G401 (cell line): ENCODE data around the gene PLA2G6. TPM values are rescaled to one million over a fixed set of nuclear protein-coding genes. Genes with fewer than 3 reads are reported as not detected.

Experiments used
- DNase-seq: peaks from one replicate; pipeline ENCODE4 v3.0.0-alpha.2; 2015; ENCODE audit warnings: low spot score
- in situ Hi-C: cut with HindIII; loops from 2 replicates; pipeline ENCODE4 v1.10.0; 2016; ENCODE audit warnings: low sequenced_read_pairs, mixed read lengths
- total RNA-seq: library from RNA; depleted of rRNA; stranded (reverse); fragments of >200 nt; shearing (Covaris generic); gene quantifications from 2 replicates; pipeline ENCODE4 v1.2.3, GENCODE V29; 2014; rRNA removed

PLA2G6 gene
- total RNA-seq, 1 experiment from 2014 or later = 11.4 TPM

GRCh38 chr22:38070250-38070921 is 111.2 kb downstream of the PLA2G6 start:
- peak; percentile 65 for DNase-seq
- in situ Hi-C loops = no loop called here

GRCh38 chr22:38069372-38070249 is 112.0 kb downstream of the PLA2G6 start:
- in situ Hi-C loops = no loop called here
- peak; percentile 94 for DNase-seq

- in situ Hi-C loops = no loop called here
- DNase-seq = no peak
These were observed 112.8 kb downstream of the PLA2G6 start for GRCh38 chr22:38068641-38069371.

DNA sequence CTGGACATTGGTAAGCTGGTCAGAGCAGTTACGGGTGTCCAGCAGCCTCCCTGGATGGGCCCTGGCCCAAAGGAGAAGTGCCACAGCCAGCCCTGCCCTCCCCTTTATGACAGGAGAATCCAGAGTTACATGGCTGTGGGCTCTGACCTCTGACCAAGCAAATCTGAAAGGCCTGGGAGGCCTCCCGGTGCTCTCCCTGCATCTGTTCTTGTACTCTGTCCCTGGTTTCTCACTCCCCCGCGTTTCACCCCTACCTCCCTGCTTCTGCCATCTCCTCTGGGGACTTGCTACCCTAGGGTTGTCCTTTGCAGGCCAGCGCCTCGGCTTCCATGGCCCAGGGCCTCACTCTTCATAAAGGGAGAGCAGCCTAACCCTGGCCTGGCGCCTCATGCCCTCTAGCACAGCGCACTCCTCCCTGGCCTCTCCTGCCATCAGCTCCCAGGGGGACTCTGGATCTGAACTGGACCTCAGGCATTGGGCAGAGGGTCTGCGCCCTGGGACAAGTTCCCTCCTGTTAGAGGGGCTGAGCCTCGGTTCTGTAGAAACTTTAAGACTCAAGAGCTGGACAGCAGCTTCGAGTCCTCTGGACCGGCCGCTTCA is 113.8 kb downstream of the PLA2G6 start:
- DNase-seq = no peak
- in situ Hi-C loops = no loop called here

GRCh38 chr22:38067028-38067415 is 114.6 kb downstream of the PLA2G6 start:
- DNase-seq = no peak
- in situ Hi-C loops = no loop called here

GRCh38 chr22:38066381-38067027 is 115.1 kb downstream of the PLA2G6 start:
- in situ Hi-C loops = no loop called here
- no peak for DNase-seq

DNA sequence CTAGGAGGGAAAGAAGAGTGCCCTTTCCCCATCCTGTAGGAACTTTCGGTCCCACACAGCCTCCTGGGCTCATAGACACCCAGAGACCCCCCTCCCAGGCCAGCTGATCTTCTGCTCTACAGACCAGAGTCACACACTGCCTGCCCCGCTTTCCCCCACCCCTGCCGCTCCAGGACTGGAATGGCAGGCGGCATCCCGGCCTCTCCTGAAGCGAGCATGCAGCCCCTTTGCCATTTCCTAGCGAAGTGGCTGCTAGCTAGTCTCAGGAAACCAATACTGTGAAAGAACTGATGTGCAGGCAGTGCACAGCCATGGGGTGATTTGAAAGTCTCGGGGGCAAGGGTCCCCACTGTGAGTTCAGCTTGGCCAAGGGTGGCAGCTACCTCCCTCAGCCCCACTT is 116.1 kb downstream of the PLA2G6 start:
- in situ Hi-C loops = no loop called here
- no peak for DNase-seq

GRCh38 chr22:38062791-38063190 is 118.8 kb downstream of the PLA2G6 start:
- in situ Hi-C loops = no loop called here
- DNase-seq = no peak

Other genes starting within 250 kb of the PLA2G6 start
- gene C22orf23, start 228.2 kb downstream of the PLA2G6 start, total RNA-seq = not detected in 2 replicates
- gene POLR2F, start 228.1 kb downstream of the PLA2G6 start, total RNA-seq = 225 and 303 TPM in 2 replicates
- gene SOX10, start 197.3 kb downstream of the PLA2G6 start, total RNA-seq = not detected in 2 replicates
- gene PICK1, start 124.4 kb downstream of the PLA2G6 start, total RNA-seq = 23.3 and 35.1 TPM in 2 replicates
- gene SLC16A8, start 97.6 kb downstream of the PLA2G6 start, total RNA-seq = not detected in 2 replicates
- 0.20 and 0.55 TPM in 2 replicates for gene BAIAP2L2, start 71.1 kb downstream of the PLA2G6 start, total RNA-seq
- 10.5 and 11.9 TPM in 2 replicates for gene MAFF, start 20.2 kb upstream of the PLA2G6 start, total RNA-seq
- gene TMEM184B, start 91.2 kb upstream of the PLA2G6 start, total RNA-seq = 16.2 and 20.5 TPM in 2 replicates
- 94.4 and 129 TPM in 2 replicates for gene CSNK1E, start 135.6 kb upstream of the PLA2G6 start, total RNA-seq